ENCODE results near the gene SCGB2B2. TPM values are rescaled to one million over a fixed set of nuclear protein-coding genes. Genes with fewer than 3 reads are reported as not detected.

Gene SCGB2B2
- total RNA-seq, 3 donors from 2014 or later = 0.80 to 5.6 (median 0.98) TPM

GRCh38 chr19:34661357-34661756, 15.6 kb downstream of the SCGB2B2 start:
- Histone ChIP-seq H3K4me1 (no peaks in the 10 kb centered on the region), H3K9me3 (no peaks in the 10 kb centered on the region), H3K4me3 (no peak overlapping the region), H3K36me3 (no peaks in the 10 kb centered on the region), H3K27me3 (no peaks in the 10 kb centered on the region), H3K27ac (no peak overlapping the region)
- DNase-seq (ENCODE audit: low spot score in 2 of 2) = no peak
- intact Hi-C loops (cut with DNase I; ENCODE audit: low total_unique reads) = no loop called here
- no peak for TF ChIP-seq CTCF (IDR thresholded peaks at IDR 0.05)
- no peak for TF ChIP-seq POLR2A (IDR thresholded peaks at IDR 0.05)
- TF ChIP-seq POLR2AphosphoS5 (IDR thresholded peaks at IDR 0.05) = no peak

GRCh38 chr19:34655651-34656050, 21.3 kb downstream of the SCGB2B2 start:
- Histone ChIP-seq H3K9me3 (no peaks in the 10 kb centered on the region), H3K27me3 (no peaks in the 10 kb centered on the region), H3K4me1 (no peaks in the 10 kb centered on the region), H3K4me3 (no peak overlapping the region), H3K27ac (no peak overlapping the region), H3K36me3 (no peaks in the 10 kb centered on the region)
- TF ChIP-seq POLR2AphosphoS5 (IDR thresholded peaks at IDR 0.05) = no peak
- no peak for TF ChIP-seq POLR2A (IDR thresholded peaks at IDR 0.05)
- TF ChIP-seq CTCF (IDR thresholded peaks at IDR 0.05) = no peak
- no peak for DNase-seq (ENCODE audit: low spot score in 2 of 2)
- intact Hi-C loops (cut with DNase I; ENCODE audit: low total_unique reads) = no loop called here

GRCh38 chr19:34654796-34655195, 22.2 kb downstream of the SCGB2B2 start:
- TF ChIP-seq CTCF (IDR thresholded peaks at IDR 0.05) = no peak
- Histone ChIP-seq H3K27ac (no peak overlapping the region), H3K4me1 (no peaks in the 10 kb centered on the region), H3K36me3 (no peaks in the 10 kb centered on the region), H3K9me3 (no peaks in the 10 kb centered on the region), H3K4me3 (no peak overlapping the region), H3K27me3 (no peaks in the 10 kb centered on the region)
- no peak for DNase-seq (ENCODE audit: low spot score in 2 of 2)
- intact Hi-C loops (cut with DNase I; ENCODE audit: low total_unique reads) = no loop called here

GRCh38 chr19:34651747-34652146, 25.2 kb downstream of the SCGB2B2 start:
- TF ChIP-seq POLR2A (IDR thresholded peaks at IDR 0.05) (no peak), CTCF (IDR thresholded peaks at IDR 0.05) (no peak), POLR2AphosphoS5 (IDR thresholded peaks at IDR 0.05) (no peak)
- DNase-seq (ENCODE audit: low spot score in 2 of 2) = no peak
- H3K9me3 ChIP-seq = no peaks in the 10 kb centered on the region
- intact Hi-C loops (cut with DNase I; ENCODE audit: low total_unique reads) = no loop called here
- no peak overlapping the region for H3K27ac ChIP-seq
- H3K27me3 ChIP-seq = no peaks in the 10 kb centered on the region
- H3K4me3 ChIP-seq = no peak overlapping the region
- no peaks in the 10 kb centered on the region for H3K36me3 ChIP-seq
- H3K4me1 ChIP-seq = no peaks in the 10 kb centered on the region

GRCh38 chr19:34649886-34650543, 26.9 kb downstream of the SCGB2B2 start:
- TF ChIP-seq CTCF (IDR thresholded peaks at IDR 0.05) = no peak
- no peak for TF ChIP-seq POLR2A (IDR thresholded peaks at IDR 0.05)
- no peak for TF ChIP-seq POLR2AphosphoS5 (IDR thresholded peaks at IDR 0.05)
- no peaks in the 10 kb centered on the region for H3K4me1 ChIP-seq
- H3K36me3 ChIP-seq = no peaks in the 10 kb centered on the region
- intact Hi-C loops (cut with DNase I; ENCODE audit: low total_unique reads) = no loop called here
- DNase-seq (ENCODE audit: low spot score in 2 of 2) = no peak
- no peak overlapping the region for H3K4me3 ChIP-seq
- no peak overlapping the region for H3K27ac ChIP-seq
- no peaks in the 10 kb centered on the region for H3K27me3 ChIP-seq
- no peaks in the 10 kb centered on the region for H3K9me3 ChIP-seq
